Globus pallidus (tissue), 1 donor: ENCODE data around the gene BCAP29.

ENCODE experiments used
- DNase-seq: peaks from one replicate; pipeline ENCODE4 v3.0.0-alpha.2; 2015; ENCODE audit warnings: low spot score

Gene BCAP29

DNA sequence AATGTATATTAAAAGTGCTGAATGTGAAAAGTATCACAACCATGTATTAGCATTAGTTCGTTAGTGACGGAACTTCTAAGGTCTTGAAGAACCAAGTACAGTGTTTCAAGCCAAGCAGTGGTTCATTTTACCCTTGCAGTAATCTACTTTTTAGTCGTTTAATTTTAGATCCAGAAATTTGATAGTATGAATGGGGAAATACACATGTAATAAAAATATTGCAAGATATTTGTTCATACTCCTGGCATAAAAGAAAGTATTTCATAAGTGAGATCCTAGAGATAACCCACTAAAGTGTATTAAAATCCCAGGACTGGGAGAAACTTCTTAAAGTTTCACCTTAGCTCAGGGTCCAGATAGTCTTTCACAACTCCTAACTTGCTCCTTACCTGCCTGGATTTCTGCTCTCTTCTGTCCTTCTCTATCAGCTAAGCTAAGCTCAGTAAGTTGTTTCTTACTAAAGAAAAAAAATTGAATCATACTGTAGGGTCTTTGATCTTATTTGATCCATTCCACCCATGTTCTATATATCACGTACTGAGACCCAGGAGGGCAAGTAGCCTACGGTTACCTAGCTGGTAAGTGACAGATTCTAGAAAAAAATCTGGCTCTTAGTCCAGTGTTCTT, 1.5 kb downstream of the BCAP29 start:
- DNase-seq, result no peak

- DNase-seq, result no peak
Observed at GRCh38 chr7:107582875-107583274, 2.8 kb downstream of the BCAP29 start.

DNA sequence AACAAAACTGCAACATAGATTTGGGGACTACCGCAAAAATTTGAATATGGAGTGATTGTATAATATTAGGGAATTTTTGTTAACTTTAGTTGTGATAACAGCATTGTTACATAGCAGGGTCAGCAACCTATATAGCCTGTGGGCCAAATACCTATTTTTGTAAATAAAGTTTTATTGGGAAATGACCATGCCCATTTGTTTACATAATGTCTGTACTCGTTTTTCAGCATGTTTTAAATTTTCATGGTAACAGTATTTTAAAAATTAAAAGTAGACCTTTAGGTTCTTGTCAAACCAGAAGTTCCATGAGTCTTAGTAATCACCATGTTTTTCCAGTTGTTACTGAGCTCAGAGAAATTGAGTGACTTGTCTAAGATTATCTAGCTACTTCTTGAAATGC, 4.7 kb downstream of the BCAP29 start:
- no peak for DNase-seq

- no peak for DNase-seq
Observed at GRCh38 chr7:107588529-107589130, 8.6 kb downstream of the BCAP29 start.

DNA sequence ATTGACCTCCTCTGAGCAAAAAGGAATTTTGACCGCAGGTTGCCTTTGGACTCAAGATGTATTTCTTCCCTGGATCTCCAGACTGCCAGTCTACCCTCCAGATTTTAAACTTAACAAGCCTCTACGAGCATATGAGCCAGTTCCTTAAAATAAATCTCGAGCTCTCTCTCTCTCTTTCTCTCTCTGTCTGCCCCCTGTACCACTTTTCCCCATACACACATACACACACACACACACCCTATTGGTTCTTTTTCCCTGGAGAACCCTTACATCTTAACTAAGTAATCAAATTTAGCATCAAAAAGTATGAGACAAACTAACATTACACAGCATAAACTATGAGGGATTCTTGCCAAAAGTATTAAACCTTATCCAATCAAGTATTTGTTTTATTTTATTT, 11.4 kb downstream of the BCAP29 start:
- no peak for DNase-seq

GRCh38 chr7:107592361-107593024, 12.4 kb downstream of the BCAP29 start:
- DNase-seq, result no peak

- DNase-seq, result no peak
Observed at GRCh38 chr7:107593025-107593410, 13.0 kb downstream of the BCAP29 start.

GRCh38 chr7:107594961-107595737, 15.1 kb downstream of the BCAP29 start:
- DNase-seq, result peak; percentile 11

DNA sequence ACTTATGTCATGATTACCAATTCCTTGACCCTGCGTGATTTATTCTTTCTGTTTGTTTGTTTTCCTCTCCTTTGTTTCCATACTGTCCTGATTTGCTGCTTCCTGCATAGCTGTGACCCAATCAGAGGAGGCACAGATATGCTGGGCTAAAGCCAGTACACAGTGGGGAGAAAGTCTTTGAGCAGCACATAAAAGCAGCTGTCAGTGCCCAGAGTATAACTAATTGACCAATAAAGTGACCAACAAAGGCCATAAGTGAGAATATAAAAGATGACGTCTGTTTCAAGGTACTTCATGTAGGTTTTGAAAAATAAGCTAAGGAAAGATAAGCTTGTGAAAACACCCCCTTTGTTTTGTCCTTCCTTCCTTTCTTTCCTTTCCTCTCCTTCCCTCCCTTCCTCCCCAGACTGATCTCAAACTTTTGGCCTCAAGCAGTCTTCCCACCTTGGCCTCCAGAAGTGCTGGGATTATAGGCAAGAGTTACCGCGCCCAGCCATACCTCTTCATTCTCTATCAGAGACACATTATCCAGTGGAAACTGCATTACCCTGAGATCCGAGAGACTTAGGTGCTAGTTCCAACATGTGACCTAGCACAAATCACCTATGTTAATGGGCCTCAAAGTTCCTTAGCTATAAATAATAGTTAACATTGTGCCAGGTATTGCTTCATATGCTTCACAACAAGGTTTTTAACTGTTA, 17.0 kb downstream of the BCAP29 start:
- no peak for DNase-seq

DNA sequence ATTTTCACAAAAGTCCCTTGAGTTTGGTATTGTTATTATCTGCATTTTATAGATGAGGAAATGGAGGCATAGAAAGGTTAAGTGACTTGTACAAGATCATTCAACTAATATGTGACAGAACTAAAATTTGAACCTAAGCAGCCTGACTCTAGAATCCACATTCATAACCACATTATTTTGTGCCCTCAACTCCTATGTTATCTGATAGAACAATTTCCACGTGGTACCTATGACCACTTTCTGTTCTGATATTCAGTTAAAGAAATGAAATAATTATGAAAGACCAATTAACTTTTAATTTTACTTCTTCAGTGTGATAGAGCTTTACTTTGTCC, 17.5 kb downstream of the BCAP29 start:
- DNase-seq, result no peak

GRCh38 chr7:107597953-107598352, 17.9 kb downstream of the BCAP29 start:
- DNase-seq, result no peak

GRCh38 chr7:107599262-107599661, 19.2 kb downstream of the BCAP29 start:
- no peak for DNase-seq

DNA sequence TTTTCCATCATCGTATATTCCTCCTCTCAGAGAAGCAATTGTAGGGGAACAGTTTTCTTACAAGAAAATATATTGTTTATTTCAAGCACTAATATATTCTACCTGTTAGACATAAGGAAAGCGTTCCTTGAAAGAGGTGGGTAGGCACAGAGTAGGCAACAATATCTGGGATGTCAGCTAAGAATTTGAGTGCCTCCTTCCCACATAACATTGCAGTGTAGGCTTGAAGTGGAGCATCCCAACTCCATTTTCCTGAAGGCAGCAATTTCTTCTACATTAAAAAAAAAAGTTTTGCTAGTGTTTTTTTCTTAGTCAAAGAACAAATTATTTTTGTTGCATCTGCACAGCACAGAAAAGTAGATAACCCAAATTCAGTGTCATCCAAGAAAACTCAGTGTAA, 20.8 kb downstream of the BCAP29 start:
- no peak for DNase-seq

DNA sequence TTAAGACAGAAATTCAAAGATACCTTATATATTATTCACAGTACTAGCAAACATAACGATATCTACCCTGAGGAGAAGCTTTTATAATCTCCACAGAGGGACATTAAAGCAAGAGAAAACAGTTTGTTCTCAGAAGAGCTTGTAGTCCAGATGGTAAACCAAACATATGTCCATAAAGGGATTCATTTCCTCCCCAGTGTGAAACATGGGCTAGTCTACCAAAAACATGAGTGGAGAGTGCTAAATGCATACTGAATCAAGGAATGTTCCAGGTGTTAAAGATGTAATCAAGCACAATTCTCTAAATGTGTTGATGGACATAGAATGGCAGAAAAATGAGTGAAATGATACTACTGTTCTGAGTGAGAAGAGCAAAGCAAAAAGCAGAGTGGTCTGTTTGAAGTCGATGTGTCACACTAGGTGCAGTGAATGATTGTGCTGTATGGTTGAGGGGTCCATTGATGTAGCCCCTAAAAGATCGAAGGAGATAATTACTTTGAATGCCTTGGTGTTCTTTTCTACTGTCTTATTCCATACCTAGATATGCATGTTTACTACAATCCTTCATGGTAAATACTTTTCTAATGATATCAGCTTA, 25.3 kb downstream of the BCAP29 start:
- DNase-seq, result no peak

DNA sequence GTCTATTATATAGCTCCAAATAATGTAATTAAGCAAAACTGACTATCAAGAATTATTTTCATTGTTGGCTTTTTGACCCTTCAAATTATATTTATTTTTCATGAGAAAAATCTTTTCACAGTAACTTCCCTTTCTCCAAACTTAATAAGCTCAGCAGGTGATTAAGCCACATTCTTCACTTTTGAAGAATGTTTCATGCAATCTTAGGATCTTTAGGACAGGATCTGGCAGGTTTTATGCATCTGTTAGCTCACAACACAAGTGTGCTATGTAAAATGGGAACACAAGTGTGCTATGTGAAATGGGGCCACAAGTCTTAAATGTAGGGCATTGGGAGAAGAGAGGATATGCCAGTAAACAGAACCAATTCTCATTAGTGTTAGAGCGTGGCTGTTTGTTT, 26.3 kb downstream of the BCAP29 start:
- no peak for DNase-seq

DNA sequence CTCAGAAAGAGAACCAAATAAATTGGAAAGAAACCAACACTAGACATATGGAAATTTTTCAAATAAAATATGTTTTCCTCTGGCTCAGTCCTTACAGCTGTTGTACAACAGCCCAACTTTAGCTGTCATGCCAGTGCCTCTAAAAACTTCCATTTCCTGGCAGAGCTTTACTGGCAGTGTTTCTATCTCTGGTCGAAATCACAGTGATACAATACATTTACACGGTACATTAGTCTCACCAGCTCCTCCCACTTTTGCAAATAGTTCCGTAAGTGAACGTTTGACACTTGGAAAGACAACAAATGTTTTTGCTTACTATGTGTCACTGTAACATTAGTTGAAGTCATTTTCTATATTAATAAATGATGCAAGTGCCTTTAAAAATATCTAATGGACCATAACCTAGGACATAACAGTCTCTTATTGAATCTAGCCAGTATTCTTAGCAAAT, 29.8 kb downstream of the BCAP29 start:
- no peak for DNase-seq

- no peak for DNase-seq
Observed at GRCh38 chr7:107610323-107610722, 30.3 kb downstream of the BCAP29 start.

- DNase-seq, result no peak
Observed at GRCh38 chr7:107613439-107613838, 33.4 kb downstream of the BCAP29 start.

GRCh38 chr7:107613948-107614347, 33.9 kb downstream of the BCAP29 start:
- DNase-seq, result no peak

GRCh38 chr7:107614425-107614824, 34.4 kb downstream of the BCAP29 start:
- no peak for DNase-seq

GRCh38 chr7:107615910-107616680, 36.0 kb downstream of the BCAP29 start:
- DNase-seq, result no peak
